H1 (cell line): ENCODE results near the gene HMCN1. TPM values are rescaled to one million over a fixed set of nuclear protein-coding genes. Genes with fewer than 3 reads are reported as not detected.

Experiments
- CHD7 ChIP-seq: fragments of 300-600 bp; sonication (generic); IDR thresholded peaks from 2 replicates; pipeline ENCODE4 v1.7.1; 2012; ENCODE audit warnings: low read length, moderate library complexity, mild to moderate bottlenecking, inconsistent platforms; ENCODE audit not compliant: insufficient replicate concordance
- HDAC6 ChIP-seq: IDR thresholded peaks from one replicate; pipeline ENCODE4 v1.7.1; 2012; ENCODE audit warnings: low read depth, mild to moderate bottlenecking, inconsistent platforms, low read length, moderate library complexity
- KDM4A ChIP-seq: IDR thresholded peaks from one replicate; pipeline ENCODE4 v1.7.1; 2012; ENCODE audit warnings: low read depth, mild to moderate bottlenecking, moderate library complexity, low read length, inconsistent platforms; ENCODE audit not compliant: severe bottlenecking
- POLR2AphosphoS5 ChIP-seq: IDR thresholded peaks from 2 replicates; pipeline ENCODE4 v1.6.1; 2011; ENCODE audit warnings: low read depth, low read length
- RFX5 ChIP-seq: IDR thresholded peaks from 2 replicates; pipeline ENCODE4 v1.6.1; 2011; ENCODE audit warnings: low read depth, low read length, improper control_type of control experiment, borderline replicate concordance
- RXRA ChIP-seq: IDR thresholded peaks from 2 replicates; pipeline ENCODE4 v1.6.1; 2011; ENCODE audit warnings: low read depth, mild to moderate bottlenecking, low read length, moderate library complexity; ENCODE audit not compliant: insufficient read depth
- SP2 ChIP-seq: IDR thresholded peaks from 2 replicates; pipeline ENCODE4 v1.6.1; 2012; ENCODE audit warnings: mild to moderate bottlenecking, low read length, inconsistent platforms
- TCF12 ChIP-seq: IDR thresholded peaks from 2 replicates; pipeline ENCODE4 v1.6.1; 2011; ENCODE audit warnings: low read depth, mild to moderate bottlenecking, low read length
- polyA plus RNA-seq, 7 experiments: library from polyadenylated mRNA; depleted of rRNA in 3 of 7; stranded (reverse) in 5 of 7; unstranded in 2 of 7; fragments of >200 nt in 5 of 7; fragments of 200-250 nt in 2 of 7; gene quantifications; 1 replicate in 5 of 7; 2 replicates in 1 of 7; 4 replicates in 1 of 7; pipeline versions ENCODE4 v1.2.1 to v1.2.3, GENCODE V29; 2011 to 2013; ENCODE audit warnings: missing spikeins in 2 of 7, mixed read lengths in 2 of 7
- total RNA-seq: library from RNA; stranded (reverse); fragmentation: NEBNext Ultra II Directional; extraction: Animal tissue kit (Norgen Biotek cat#: 25700); gene quantifications from 2 replicates; pipeline ENCODE4 v1.2.1, GENCODE V29; 2021

Gene HMCN1
- total and polyA plus RNA-seq, 2 of the 8 experiments (the other 6 are each of a cell fraction or from before 2014, with no cell fraction given), result 13.8 to 14.6 TPM

GRCh38 chr1:185939142-185939541, 205.0 kb downstream of the HMCN1 start (continued):
- TF ChIP-seq CHD7, result no peak
- no peak for TF ChIP-seq TCF12
- TF ChIP-seq POLR2AphosphoS5, result no peak
- TF ChIP-seq RXRA, result no peak
- TF ChIP-seq KDM4A, result no peak
- TF ChIP-seq HDAC6, result no peak
- no peak for TF ChIP-seq RFX5
- no peak for TF ChIP-seq SP2
